ENCODE data around the gene MGAM2. TPM values are rescaled to one million over a fixed set of nuclear protein-coding genes. Genes with fewer than 3 reads are reported as not detected.

Gene MGAM2
- total and polyA plus RNA-seq, 10 of the 15 experiments (the other 5 are each of a cell fraction or from before 2014, with no cell fraction given), result 0.01 to 0.16 (median 0.03) TPM; not detected in 6

- TF ChIP-seq PBX3 (IDR thresholded peaks at IDR 0.05; ENCODE audit: insufficient replicate concordance, low read depth, low read length) (no peak), POLR2A (IDR thresholded peaks at IDR 0.05; ENCODE audit: low read depth, low read length) (no peak), ZNF592 (IDR thresholded peaks at IDR 0.05) (no peak), RFX5 (IDR thresholded peaks at IDR 0.05; ENCODE audit: low read depth, low read length) (no peak)
Measured at GRCh38 chr7:142125256-142125955, 13.9 kb downstream of the MGAM2 start (continued).

GRCh38 chr7:142130267-142130666 lies 18.7 kb downstream of the MGAM2 start:
- no peak overlapping the region for H3K4me3 ChIP-seq
- H3K9me3 ChIP-seq (replicated peaks; ENCODE audit: control insufficient read depth, insufficient read depth, low read length), result no peaks in the 10 kb centered on the region
- H3K4me1 ChIP-seq (ENCODE audit: control insufficient read depth, insufficient read depth, low read length), result no peaks in the 10 kb centered on the region
- WGBS (ENCODE audit: insufficient coverage, insufficient replicate concordance, low lambda C conversion rate, missing lambda C conversion rate), result 0% methylated on average over 2 of the region's 2 CpGs
- RAD21 ChIA-PET (ENCODE audit: unreplicated experiment), result no interaction called here
- H3K27me3 ChIP-seq (replicated peaks in 1 of 2; ENCODE audit: control insufficient read depth in 2 of 2, insufficient read depth in 2 of 2, low read length in 1 of 2), result no peaks in the 10 kb centered on the region
- intact Hi-C loops (cut with micrococcal nuclease; ENCODE audit: unreplicated experiment) (no loop called here), in situ Hi-C loops (cut with MboI) (no loop called here)
- H2AFZ ChIP-seq (ENCODE audit: control insufficient read depth, low read depth, low read length), result no peak overlapping the region
- H3K4me2 ChIP-seq (ENCODE audit: control insufficient read depth, insufficient read depth), result no peak overlapping the region
- no peaks in the 10 kb centered on the region for H3K36me3 ChIP-seq (ENCODE audit: control insufficient read depth in 2 of 2, insufficient read depth in 2 of 2, low read length in 1 of 2)
- ATAC-seq (no peak), FAIRE-seq (no peak), DNase-seq (ENCODE audit: low read depth, low spot score) (no peak)
- no peak overlapping the region for H3K9ac ChIP-seq (ENCODE audit: control insufficient read depth, insufficient read depth, low read length)
- BruUV-seq (replicated peaks), result no TSS peak
- POLR2A ChIA-PET, result no interaction called here
- SMC1A ChIA-PET (ENCODE audit: uncharacterized antibody, unreplicated experiment), result no interaction called here
- CTCF ChIA-PET, result no interaction called here
- no peaks in the 10 kb centered on the region for H3K79me2 ChIP-seq (ENCODE audit: control insufficient read depth, insufficient read depth, low read length)
- TF ChIP-seq ETV6 (conservative IDR thresholded peaks at IDR 0.05 in 1 of 2, IDR thresholded peaks at IDR 0.05 in 1 of 2; ENCODE audit: borderline replicate concordance in 1 of 2, low read depth in 1 of 2), result no peak
- no peak for TF ChIP-seq YBX1 (IDR thresholded peaks at IDR 0.05)
- TF ChIP-seq LARP7 (IDR thresholded peaks at IDR 0.05), result no peak
- no peak for TF ChIP-seq CHD2 (IDR thresholded peaks at IDR 0.05; ENCODE audit: borderline replicate concordance, low read depth, low read length)
- TF ChIP-seq BCLAF1 (IDR thresholded peaks at IDR 0.05), result no peak
- TF ChIP-seq ZSCAN29 (IDR thresholded peaks at IDR 0.05), result no peak
- no peak for TF ChIP-seq HCFC1 (IDR thresholded peaks at IDR 0.05; ENCODE audit: low read length)
- H4K20me1 ChIP-seq (ENCODE audit: control insufficient read depth, insufficient read depth), result no peaks in the 10 kb centered on the region
- H3K27ac ChIP-seq (ENCODE audit: control insufficient read depth, insufficient read depth), result no peak overlapping the region
